Measurements from ENCODE around the gene XPO1.
"Not testable (repeated sequence)": the region's sequence is repeated elsewhere in the genome, so short reads cannot be mapped to it uniquely, and the experiment has no call there.

- TF ChIP-seq, protein P1, sequence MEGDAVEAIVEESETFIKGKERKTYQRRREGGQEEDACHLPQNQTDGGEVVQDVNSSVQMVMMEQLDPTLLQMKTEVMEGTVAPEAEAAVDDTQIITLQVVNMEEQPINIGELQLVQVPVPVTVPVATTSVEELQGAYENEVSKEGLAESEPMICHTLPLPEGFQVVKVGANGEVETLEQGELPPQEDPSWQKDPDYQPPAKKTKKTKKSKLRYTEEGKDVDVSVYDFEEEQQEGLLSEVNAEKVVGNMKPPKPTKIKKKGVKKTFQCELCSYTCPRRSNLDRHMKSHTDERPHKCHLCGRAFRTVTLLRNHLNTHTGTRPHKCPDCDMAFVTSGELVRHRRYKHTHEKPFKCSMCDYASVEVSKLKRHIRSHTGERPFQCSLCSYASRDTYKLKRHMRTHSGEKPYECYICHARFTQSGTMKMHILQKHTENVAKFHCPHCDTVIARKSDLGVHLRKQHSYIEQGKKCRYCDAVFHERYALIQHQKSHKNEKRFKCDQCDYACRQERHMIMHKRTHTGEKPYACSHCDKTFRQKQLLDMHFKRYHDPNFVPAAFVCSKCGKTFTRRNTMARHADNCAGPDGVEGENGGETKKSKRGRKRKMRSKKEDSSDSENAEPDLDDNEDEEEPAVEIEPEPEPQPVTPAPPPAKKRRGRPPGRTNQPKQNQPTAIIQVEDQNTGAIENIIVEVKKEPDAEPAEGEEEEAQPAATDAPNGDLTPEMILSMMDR (IDR thresholded peaks at IDR 0.05) = not testable (repeated sequence)
- not testable (repeated sequence) for TF ChIP-seq ZFX (IDR thresholded peaks at IDR 0.05; ENCODE audit: borderline replicate concordance)
These were observed 61.1 kb downstream of the XPO1 start for GRCh38 chr2:61476929-61477589.

Data from 22Rv1 (cell line).